SH-SY5Y (cell line): ENCODE data around the gene SWAP70.

Source experiments
- GATA2 ChIP-seq: IDR thresholded peaks from 2 replicates; pipeline ENCODE4 v1.6.1; 2011; ENCODE audit warnings: mild to moderate bottlenecking, low read depth, low read length
- GATA3 ChIP-seq: IDR thresholded peaks from 2 replicates; pipeline ENCODE4 v1.6.1; 2011; ENCODE audit warnings: low read depth, mild to moderate bottlenecking, low read length, moderate library complexity

SWAP70 gene

DNA sequence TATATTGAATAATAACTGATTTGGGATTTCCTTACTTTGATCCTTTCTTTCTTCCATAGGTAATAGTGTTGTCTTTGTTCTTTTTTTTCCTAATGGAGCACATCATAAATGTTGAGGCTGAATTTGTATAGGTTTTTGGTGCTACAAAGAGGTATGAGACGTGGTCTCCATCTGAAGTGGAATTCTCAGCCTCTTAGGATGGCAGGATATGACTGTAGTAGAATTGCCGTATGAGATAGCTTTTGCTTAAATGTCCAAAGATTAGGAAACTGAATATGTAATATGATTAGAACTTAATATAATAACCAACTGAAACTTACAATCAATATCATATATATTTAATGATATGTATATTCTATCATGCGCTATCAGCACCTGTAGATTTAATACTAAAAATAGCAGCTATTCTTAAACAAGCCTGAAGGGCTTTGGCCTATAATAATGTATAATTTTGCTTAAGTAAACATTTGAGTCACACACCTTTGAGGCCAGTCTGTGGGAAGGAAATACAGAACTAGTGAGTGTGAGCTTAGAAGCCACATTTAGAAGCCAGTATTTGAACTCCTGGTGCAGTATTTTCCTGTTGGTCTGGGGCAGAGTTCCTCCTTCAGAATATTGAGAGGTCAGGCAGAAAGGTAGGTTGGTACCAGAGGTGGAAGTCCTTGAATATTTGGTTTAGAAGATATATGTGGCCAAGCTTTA lies 62.6 kb downstream of the SWAP70 start:
- TF ChIP-seq GATA3 = no peak
- no peak for TF ChIP-seq GATA2

DNA sequence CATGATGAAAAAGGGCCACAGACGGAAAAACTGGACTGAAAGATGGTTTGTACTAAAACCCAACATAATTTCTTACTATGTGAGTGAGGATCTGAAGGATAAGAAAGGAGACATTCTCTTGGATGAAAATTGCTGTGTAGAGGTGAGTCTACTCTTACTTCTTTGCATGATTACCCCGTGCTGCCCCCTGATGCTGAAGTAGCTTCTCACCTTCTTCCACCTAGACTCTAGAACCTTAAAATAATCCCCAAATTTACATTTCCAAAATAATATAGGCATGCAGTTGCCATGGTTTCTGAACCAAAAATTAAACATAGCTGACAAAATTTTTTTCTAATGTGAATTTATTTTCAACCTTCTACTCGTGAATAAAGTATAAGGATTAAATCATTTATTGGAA lies 64.2 kb downstream of the SWAP70 start:
- TF ChIP-seq GATA3 = no peak
- no peak for TF ChIP-seq GATA2

- TF ChIP-seq GATA3 = no peak
- no peak for TF ChIP-seq GATA2
Measured at GRCh38 chr11:9731256-9731655, 67.4 kb downstream of the SWAP70 start.

- no peak for TF ChIP-seq GATA2
- no peak for TF ChIP-seq GATA3
Measured at GRCh38 chr11:9732453-9732852, 68.6 kb downstream of the SWAP70 start.

- TF ChIP-seq GATA3 (no peak), GATA2 (no peak)
Measured at GRCh38 chr11:9733212-9733611, 69.3 kb downstream of the SWAP70 start.

- no peak for TF ChIP-seq GATA3
- TF ChIP-seq GATA2 = no peak
Measured at GRCh38 chr11:9735236-9735635, 71.4 kb downstream of the SWAP70 start.

- no peak for TF ChIP-seq GATA3
Measured at GRCh38 chr11:9735919-9736318, 72.0 kb downstream of the SWAP70 start.

DNA sequence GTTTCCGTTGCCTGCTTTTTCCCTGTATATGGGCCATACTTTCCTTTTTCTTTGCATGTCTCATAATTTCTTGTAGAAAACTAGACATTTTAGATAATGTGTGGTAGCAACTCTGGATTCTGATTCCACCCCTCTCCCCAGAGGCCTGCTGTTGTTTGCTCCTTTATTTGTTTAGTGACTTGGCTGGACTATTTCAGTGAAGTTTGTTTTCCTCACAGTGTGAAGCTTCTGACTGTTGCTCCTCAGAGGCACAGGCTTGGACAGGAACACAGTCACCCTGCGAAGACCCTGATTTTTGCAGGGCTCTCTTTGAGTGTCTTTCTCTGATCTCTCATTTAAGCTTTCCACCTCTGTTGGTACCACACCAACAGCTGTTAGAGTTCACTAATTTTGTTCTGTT lies 72.5 kb downstream of the SWAP70 start:
- TF ChIP-seq GATA2 (no peak), GATA3 (no peak)

DNA sequence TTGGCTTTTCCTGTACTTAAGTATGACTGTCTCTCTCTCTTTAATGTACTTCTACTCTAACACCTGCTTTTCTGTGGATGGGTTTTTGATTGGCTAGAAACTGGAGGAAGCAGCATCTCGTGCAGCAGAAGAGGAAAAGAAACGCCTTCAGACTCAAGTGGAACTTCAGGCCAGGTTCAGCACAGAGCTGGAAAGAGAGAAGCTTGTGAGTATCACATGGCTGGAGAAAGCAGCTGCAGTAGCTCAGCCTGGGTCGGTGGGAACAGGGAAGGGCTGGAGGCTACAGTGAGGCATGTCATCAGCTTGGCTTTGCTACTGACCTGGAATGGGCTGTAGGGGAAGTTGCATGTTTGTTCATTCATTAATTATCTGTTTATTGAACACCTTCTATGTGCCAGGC lies 74.2 kb downstream of the SWAP70 start:
- TF ChIP-seq GATA2 (no peak), GATA3 (no peak)

DNA sequence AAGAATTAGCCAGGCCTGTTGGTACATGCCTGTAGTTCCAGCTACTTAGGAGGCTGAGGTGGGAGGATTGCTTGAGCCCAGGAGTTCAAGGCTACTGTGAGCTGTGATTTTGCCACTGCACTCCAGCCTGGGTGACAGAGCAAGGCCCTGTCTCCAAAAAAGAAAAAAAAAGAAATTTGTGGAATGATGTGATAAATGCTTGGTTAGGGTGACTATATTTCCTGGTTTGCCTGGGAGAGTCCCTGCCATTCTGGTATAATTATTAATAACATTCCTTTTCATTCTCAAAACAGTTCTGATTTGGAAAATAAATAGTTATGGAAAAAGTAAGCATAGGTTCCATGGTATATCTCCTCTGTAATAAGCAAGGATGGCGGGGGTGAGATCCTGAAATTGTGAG lies 74.8 kb downstream of the SWAP70 start:
- TF ChIP-seq GATA3 = no peak
- TF ChIP-seq GATA2 = no peak

- TF ChIP-seq GATA2 (no peak), GATA3 (no peak)
Measured at GRCh38 chr11:9739123-9739900, 75.4 kb downstream of the SWAP70 start.

- no peak for TF ChIP-seq GATA3
- TF ChIP-seq GATA2 = no peak
Measured at GRCh38 chr11:9740202-9740883, 76.5 kb downstream of the SWAP70 start.

- TF ChIP-seq GATA3 (no peak), GATA2 (no peak)
Measured at GRCh38 chr11:9741260-9741659, 77.4 kb downstream of the SWAP70 start.

GRCh38 chr11:9745411-9746211 lies 81.7 kb downstream of the SWAP70 start:
- TF ChIP-seq GATA2 = no peak
- no peak for TF ChIP-seq GATA3
